Astrocyte of the hippocampus (primary cell): ENCODE data around the gene SPTY2D1.
"Not testable (repeated sequence)": the region's sequence is repeated elsewhere in the genome, so short reads cannot be mapped to it uniquely, and the experiment has no call there.

Experiments used
- DNase-seq: peaks from one replicate; pipeline ENCODE4 v3.0.0; 2011; ENCODE audit warnings: low read depth, low spot score

The SPTY2D1 gene

DNA sequence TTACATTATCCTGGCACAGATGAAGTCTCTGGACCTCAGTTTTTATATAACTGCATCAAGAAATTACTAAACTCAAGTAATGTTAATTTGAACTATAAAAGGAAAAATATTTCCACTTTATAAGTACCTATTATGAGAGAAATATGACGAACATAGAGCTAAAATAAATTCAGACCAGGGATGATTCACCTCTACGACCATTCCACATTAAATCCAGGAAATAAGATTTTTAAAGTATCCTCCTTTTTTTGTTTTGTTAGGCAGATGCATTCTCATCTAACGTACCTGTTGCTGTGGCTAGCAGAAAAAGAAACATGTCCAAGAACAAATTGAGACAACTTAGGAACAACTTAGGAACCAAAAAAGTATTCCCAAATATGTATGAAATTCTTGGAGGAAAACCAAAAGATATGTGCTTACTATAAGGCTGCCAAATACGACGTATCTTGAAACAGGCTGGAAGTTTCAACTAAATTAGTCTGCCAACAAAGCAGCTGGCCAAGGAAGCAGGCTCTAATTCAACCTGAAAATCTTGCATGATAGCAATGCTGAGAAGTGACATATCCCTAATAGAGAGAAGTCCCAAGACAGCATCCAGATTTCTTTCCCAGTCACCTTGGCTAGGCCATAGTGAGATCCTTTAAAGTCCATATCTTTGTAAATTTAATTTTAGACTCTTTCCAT lies 15.7 kb downstream of the SPTY2D1 start:
- peak; percentile 27 for DNase-seq

DNA sequence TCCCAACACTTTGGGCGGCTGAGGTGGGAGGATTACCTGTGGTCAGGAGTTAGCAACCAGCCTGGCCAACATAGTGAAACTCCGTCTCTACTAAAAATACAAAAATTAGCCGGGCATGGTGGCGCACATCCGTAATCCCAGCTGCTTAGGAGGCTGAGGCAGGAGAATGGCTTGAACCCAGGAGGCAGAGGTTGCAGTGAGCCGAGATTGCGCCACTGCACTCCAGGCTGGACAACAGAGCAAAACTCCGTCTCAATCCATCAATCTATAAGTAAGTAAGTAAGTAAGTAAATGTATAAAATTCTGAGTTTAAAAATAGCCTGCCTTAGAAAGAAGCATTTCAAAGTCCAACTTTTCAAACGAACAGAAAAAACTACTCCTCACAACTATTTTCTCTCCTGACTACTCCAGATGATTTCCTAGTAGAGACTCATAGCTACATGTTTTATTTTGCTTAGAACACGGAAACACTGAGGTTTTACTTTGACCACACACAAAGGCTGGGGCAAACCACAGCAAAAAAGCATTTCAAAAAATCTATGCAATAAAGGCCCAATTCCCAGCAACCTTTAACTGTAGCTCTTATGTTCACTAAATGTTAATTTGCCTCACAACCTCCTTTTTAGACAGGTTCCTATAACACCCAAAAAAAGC lies 16.3 kb downstream of the SPTY2D1 start:
- DNase-seq: peak; percentile 71

DNA sequence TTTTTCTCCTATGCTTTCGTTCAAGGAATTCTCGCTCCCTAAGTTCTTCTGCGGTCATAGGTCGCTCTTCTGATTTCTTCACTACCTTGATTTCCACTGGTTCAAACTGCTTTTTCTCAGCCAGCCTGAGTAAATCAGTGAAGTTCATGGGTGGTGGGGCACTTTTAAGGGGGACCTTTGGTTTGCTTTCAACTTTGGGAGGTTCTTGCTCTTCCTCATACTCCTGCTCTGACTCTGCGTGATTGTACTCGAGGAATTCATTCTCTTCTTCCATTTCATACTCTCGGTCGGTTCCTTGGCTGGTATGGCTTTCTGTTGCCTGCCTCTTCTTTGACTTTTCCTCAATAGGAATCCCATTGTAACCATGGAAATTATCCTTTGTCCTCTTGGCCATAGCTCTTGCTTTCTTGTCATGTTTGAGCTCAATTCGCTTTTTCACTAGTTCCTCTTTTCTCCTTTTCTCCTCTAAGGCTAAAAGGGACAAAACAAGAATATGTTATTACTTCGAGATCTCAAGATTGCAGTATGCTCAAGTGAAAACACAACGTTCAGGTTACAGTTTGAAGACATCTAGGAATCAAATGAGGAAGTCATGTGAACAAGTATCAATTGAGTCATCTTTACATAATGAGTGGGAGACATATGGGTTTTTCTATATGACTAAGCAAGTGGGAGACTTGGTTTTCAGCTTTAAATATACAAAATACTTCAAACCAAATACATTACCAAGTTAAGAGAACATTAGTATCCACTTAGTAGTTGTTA lies 18.3 kb downstream of the SPTY2D1 start:
- DNase-seq: no peak

DNA sequence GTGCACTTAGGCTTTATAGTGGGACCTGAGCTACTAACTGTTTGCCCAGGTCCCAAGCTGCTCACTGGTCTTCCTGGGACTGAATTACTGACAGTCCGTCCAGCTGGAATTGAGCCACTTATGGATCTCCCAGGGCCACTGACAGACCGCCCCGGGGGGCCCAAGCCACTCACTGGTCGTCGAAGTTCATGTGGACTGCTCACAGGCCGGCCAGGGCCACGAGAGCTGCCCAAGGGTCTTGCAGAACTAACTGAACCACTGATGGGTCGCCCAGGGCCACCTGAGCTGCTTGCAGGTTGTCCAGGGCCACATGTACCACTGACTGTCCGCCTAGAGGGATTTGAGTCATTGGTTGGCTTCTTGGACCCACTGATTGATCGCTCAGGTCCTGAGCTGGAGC lies 19.5 kb downstream of the SPTY2D1 start:
- no peak for DNase-seq

DNA sequence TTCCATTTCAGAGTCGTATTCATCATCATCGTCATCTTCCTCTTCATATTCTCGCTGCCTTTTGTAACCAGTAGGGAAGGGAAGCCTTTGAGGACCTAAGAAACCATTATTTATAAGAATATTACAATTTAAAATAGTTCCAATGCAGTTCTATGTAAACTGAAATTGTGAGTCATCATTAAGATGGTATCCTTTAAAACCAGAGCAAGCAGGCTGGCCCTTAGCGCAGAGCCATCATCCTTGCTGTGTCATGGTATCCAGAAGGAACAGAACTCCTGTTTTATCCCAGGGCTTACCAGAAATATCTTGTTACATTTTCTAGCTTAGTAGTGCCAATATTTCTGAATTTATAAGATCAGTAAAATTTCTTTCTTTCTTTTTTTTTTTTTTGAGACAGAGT lies 21.7 kb downstream of the SPTY2D1 start:
- no peak for DNase-seq

DNA sequence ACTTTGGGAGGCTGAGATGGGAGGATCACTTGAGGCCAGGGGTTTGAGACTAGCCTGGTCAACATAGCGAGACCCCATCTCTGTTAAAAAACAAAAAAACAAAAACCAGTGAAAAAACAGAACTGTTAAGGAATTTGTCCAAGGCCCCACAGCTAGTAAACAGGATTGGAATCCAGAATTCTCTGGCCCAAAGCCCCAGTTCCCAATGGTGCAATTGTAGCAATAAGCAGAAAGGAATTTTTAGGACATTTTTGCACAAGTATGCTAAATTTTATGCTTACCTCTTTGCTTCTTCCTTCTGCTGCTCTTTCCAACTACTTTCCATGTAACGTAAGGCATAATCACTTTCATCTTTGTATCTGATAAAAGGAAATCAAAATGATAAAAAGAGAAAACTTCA lies 22.9 kb downstream of the SPTY2D1 start:
- no peak for DNase-seq

DNA sequence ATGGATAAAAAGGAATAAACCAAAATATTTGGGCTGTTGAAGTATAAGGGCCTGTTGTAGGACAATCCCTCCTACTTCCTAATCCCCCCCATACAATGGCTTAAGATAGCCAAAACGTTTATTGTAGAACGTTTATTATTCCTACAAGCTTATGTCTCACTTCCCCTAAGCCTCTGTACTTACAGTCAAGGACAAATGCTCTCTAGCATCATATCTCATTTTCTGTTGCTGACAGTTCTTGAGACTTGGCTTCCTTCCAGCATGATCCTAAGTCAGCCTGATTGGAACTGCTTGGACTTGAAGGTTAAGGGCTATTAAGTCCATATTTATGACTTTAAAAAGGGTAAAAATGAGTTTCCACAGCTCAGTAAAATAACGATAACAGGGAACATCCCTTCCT lies 25.8 kb downstream of the SPTY2D1 start:
- no peak for DNase-seq

DNA sequence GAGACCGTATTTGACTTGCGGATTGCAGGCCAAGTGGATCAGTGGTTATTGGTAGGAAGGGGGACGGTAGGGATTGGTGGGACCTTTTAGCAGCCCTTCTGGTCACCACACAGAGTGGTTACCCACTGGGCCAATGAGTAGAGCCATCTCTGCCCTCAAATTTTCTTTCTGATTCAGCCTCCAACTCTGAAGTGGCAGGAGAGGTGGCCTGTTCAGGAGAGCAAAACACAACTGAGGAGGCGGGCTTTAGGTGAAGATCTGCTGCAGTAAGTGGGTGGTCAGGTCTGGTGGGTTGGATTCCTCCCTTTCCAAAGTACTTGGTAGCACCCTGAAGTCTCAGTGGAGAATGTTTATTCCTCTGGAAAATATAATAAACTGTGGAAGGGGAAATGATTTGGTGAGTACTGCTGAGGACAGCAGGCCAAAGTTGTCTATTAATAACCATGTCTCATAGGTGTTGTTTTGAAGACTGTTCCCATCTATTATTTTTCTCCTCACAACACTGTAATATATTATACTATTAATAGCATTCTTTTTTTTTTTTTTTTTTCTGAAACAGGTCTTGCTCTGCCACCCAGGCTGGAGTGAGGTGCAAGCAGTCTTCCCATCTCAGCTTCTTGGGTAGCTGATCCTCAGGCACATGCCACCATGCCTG lies 33.1 kb downstream of the SPTY2D1 start:
- no peak for DNase-seq

DNA sequence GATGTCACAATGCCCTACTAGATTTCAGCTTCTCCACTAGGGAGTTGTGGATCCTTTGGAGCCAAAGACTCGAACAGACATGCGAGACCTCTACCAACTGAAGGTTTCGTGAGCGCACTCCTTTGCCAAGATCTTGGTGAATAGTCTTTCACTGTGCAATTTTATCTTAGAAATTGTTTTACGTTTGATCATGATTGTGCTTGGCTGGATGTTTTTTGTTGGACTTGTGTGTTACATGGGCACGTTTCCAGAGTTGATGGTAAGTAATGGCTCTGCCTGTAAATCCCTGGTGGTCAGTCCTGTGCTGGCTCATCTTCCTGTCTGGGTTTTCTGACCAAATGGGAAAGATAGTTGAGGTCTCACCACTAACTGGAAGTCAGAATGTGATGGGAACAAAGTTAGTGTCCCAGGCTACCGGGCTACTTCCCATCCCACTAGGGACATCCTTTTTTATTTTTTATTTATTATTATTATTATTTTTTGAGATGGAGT lies 34.4 kb downstream of the SPTY2D1 start, which contains the start of gene MISFA:
TSS of gene MISFA (plus strand) at position 51 of the 492 bp plus-strand sequence. CDS start at position 191, 140 bp downstream.
- no peak for DNase-seq

DNA sequence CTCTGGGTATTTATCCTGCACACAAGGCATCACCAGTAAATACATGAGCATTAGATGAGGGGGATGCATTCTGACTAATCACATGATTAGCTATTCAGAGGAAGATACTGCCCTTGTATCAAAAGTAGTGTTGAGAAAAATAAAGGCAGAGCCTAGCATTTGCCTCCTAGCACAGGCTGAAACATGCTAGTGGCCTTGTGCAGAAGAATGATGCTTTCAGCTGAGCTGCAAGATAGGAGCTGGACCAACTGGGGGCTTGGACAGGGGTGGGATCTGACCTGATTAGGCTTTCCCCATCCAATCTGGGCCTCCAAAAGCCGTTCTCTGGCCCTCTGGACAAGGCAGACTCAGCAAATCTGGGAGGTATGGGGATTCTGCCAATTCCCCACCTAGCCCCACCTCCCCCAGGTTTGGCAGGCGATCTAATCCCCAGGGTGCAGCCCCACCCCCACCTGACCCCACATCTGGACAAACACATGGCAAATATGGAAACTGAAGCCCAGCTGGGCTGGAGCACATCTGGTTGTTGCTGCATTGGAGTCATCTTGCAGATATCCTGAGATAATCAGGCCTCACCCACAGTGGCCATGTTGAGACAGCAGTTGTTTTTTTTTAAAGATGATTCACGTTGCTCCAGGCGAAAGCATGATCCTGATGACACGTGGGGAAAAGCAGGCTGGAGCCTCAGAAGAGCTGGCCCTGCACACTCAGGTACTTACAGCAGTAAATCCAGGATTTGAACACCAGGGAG lies 39.0 kb downstream of the SPTY2D1 start:
- DNase-seq: peak; percentile 10

DNA sequence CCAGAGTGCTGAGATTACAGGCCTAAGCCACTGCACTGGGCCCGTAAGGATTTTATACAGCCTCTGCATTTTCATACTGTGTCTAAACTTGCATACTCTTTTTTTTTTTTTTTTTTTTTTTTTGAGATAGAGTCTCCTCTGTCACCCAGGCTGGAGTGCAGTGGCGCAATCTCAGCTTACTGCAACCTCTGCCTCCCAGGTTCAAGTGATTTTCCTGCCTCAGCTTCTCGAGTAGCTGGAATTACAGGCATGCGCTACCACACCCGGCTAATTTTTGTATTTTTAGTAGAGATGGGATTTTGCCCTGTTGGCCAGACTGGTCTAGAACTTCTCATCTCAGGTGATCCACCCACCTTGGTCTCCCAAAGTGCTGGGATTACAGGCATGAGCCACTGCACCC lies 40.1 kb downstream of the SPTY2D1 start:
- DNase-seq: not testable (repeated sequence)

DNA sequence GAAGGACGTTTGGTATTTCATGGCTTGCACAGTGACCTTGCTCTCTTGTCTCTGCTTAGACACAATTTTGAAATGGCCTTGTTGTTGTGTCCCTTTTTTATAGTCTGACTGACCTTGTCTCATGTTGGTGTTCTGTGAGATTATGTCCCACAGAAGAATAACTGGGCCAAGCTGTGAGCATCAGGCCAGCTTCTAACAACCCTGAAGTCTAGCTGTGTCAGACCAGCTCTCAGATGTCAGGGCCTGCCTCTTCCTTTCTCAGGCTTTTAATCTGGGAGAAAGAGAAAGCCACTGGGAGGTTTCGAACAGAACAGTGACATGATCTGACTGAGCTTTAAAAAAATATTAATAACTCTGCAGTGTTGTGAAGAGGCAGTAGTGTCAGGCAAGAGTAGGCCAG lies 43.6 kb downstream of the SPTY2D1 start:
- no peak for DNase-seq

DNA sequence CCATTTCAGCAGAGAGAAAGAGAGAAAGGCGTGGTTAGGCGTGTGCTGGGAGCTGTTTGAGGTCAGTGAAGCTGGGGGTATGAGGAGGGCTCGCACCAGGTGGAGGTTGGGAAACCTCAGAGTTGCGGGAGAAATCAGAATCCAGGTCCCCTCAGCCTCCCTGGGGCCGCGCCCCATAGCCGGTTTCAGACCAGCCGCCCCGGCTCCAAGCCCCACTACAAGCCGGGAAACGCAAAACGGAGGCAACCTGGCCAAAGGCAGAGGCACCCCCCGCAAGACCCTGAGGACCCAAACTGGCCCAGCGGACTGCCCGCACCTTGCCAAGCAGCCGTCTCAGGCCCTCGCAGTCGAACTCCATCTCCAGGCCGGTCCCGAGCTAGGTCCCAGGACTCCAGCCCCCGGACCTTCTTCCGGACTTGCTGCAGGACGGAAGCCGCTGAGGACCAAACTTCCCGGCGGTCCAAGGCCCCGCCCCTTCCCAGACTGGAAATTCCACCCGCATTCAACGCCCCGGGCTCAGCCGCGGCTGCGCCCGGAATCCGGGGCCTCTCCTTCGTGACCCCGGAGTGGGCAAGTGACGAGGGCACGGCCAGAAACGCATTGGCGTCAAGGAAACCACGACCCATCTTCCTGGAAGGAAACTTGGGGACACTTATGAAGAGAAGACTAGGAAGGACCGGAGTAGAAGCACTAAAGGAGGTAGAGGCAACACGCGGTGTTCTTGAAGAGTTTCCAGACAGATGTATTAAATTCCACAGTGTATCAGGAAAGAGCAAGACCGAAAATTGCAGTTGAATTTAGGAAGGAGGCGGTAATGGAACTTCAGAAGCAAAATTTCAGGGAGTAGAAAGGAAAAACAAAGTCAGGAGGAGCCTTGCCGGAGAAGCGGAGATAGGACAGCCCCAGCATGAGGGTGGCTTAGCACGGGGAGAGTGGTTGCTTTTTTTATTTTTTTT lies 45.6 kb downstream of the SPTY2D1 start, which contains the start of gene UEVLD:
TSS of gene UEVLD (minus strand) at position 438 of the 956 bp plus-strand sequence. CDS start at position 358, 80 bp downstream.
- DNase-seq: peak; percentile 96

DNA sequence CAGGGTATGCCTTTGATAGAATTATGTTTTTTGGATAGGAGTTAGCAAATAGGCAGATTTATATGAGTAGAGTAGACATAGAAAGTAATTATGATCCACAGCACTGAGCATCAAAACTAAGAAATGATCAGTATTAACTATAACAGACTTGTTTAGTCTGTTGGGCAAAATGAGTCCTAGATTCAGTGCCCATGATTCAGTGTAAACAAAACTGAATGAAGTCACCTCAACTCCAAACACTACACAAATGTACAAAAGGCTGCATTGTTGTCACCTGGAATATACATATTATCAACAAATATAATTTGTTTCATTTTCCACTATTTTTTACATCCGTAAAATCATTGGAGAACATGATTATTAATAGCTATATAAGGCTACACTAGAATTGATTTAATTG lies 52.3 kb downstream of the SPTY2D1 start:
- DNase-seq: no peak

DNA sequence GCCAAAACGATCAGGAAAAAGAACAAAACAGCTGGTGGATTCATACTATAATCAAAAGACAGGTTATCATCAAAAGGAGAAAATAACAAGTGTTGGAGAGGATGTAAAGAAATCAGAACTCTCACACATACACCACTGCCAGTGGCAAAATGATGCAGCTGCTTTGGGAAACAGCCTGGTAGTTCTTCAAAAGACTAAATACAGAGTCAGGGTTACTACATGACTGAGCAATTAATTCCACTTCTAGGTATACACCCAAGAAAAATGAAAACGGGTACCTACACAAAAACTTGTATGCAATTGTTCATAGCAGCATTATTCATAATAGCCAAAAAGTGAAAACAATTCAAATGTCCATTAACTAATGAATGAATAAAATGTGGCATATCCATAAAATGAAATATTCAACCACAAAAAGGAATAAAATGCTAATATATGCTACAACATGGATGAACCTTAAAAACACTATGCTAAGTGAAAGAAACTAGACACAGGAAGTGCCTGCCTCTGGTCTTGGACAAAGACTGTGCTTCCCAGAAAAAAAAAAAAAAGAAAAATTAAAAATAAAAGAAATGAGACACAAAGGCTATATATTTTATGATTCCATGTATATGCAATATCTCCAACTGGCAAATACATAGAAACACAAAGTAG lies 53.9 kb downstream of the SPTY2D1 start:
- no peak for DNase-seq

DNA sequence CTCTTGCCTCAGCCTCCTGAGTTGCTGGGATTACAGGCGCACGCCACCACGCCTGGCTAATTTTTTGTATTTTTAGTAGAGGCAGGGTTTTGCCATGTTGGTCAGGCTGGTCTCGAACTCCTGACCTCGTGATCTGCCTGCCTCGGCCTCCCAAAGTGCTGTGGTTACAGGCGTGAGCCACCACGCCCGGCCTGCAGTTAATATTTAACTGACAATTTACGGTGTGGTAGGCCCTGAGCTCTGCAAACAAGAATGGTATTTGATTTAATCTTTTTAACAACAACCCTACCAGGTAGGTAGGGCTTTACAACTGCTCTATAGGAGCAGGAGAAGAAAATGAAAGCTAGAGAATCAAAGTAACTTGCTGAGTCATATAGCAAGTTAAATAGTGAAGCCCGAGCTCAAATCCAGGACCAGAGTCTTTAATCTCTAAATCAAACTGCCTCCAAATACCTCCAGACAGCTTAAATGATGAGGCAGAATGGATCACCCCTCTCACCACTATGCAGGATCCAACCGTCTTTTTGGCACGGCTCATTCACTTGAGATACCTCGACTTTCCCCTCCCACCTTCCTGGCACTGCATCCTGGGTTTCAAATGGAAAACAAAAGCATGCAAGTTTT lies 55.1 kb downstream of the SPTY2D1 start:
- no peak for DNase-seq

DNA sequence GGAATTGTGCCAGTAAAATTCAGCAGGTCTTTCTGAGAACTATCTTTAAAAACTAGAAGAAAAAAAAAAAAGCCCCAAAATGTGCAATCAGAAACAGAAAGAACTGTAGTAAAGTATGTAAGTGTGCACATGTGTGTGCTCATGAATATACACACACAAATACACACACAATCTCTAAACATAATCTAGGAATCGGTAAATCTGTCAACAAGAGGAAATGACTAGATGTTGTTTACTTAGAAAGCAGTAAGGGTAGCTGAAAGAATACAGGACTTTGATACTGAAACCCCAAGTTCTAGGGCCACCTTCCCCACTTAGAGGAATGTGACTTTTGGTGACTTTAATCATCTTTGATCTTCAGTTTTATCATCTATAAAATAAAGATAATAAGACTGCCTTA lies 58.8 kb downstream of the SPTY2D1 start:
- DNase-seq: no peak

DNA sequence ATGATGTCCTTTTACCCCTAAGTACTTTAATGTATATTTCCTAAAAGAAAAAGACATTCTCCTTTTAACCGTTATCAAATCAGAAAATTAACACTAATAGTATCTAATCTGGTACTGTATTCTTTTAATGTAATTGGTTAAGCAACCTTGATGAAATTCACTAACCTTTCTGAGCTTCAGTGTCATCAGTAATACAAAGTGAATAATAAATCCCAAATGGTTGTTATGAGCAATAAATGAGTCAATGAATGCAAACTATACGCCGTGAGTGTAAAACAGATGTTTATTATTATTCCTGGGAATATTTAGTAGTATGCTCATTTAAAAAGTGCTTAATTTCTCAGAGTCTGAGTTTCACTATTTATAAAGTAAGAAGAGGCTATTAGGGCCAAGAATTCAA lies 67.1 kb downstream of the SPTY2D1 start:
- DNase-seq: no peak

DNA sequence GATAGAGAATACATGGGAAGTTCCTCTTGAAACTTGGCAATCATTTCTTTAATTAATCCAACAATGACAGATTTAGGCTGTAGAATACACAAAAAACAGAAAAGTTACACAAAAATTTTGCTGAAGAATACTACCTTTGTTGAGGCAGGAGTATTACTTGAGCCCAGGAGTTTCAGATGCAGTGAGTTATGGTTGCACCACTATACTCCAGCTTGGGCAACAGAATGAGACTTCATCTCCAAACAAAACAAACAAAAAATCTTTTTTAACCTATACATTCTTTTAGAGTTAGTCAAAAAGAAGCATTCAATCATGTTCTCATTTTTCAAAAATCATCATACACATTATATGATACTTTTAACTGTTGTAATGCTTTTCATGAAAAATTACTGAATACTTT lies 67.7 kb downstream of the SPTY2D1 start:
- DNase-seq: no peak
